HCT116 (cell line): ENCODE measurements around the gene FAXC. TPM values are rescaled to one million over a fixed set of nuclear protein-coding genes. Genes with fewer than 3 reads are reported as not detected.
"Not testable (repeated sequence)": the region's sequence is repeated elsewhere in the genome, so short reads cannot be mapped to it uniquely, and the experiment has no call there.

Source experiments
- ATAC-seq: fragments of 200-7000 bp; cut with Tn5 transposase; 2 replicates; pipeline ENCODE4 v1.9.1; 2020; ENCODE audit warnings: mild to moderate bottlenecking, moderate library complexity
- BruUV-seq: library from RNA; stranded (reverse); fragments of 400-500 nt; replicated peaks from 2 replicates; lab custom pipeline; 2021; lab: Mats Ljungman, UMichigan
- CTCF ChIA-PET: fragments of 300-600 bp; sonication (Branson Sonifier 250); formaldehyde crosslinking; loops from one replicate; lab custom pipeline; 2021; ENCODE audit warnings: antibody characterized with exemption; lab: Charles Lee
- POLR2A ChIA-PET: fragments of 300-600, 350-600 bp; sonication (Branson Sonifier 250); formaldehyde crosslinking; loops from one replicate; lab custom pipeline; 2021; ENCODE audit warnings: antibody characterized with exemption; lab: Charles Lee
- RAD21 ChIA-PET, 2 experiments: fragments of 300-600 bp; sonication (Branson Sonifier 250); formaldehyde crosslinking; loops; one replicate each; lab custom pipeline; 2023; ENCODE audit warnings: low total read pairs in 2 of 2; ENCODE audit not compliant: uncharacterized antibody in 2 of 2, unreplicated experiment in 2 of 2, low non-redundant PET in 1 of 2; lab: Charles Lee
- DNase-seq: peaks from one replicate; pipeline ENCODE4 v3.0.0-alpha.2; 2010; ENCODE audit warnings: low read depth, low spot score
- H2AFZ ChIP-seq: fragments of 200-600 bp; shearing (Covaris generic), sonication (generic); 2 replicates; pipeline ENCODE4 v1.6.1; 2017; ENCODE audit warnings: low read depth, mixed run types, mixed read lengths, antibody characterized with exemption, low read length; ENCODE audit not compliant: poor library complexity, severe bottlenecking
- H3K27ac ChIP-seq: 2 replicates; pipeline ENCODE4 v1.5.1; 2012; ENCODE audit warnings: low read depth, low read length
- H3K27me3 ChIP-seq: fragments of 200-600 bp; sonication (generic); 2 replicates; pipeline ENCODE4 v1.6.1; 2016; ENCODE audit warnings: mixed run types, low read length, mixed read lengths; ENCODE audit not compliant: insufficient read depth
- H3K36me3 ChIP-seq, 2 experiments: fragments of 200-500 bp in 1 of 2; fragments of 200-600 bp in 1 of 2; sonication (Bioruptor generic) in 1 of 2; sonication (generic) in 1 of 2; 2 replicates each; pipeline versions ENCODE4 v1.5.1 to v1.6.1; 2014 to 2016; ENCODE audit warnings: low read length in 2 of 2, inconsistent platforms in 1 of 2, mixed read lengths in 1 of 2, mixed run types in 1 of 2; ENCODE audit not compliant: insufficient read depth in 2 of 2, control insufficient read depth in 1 of 2
- H3K4me1 ChIP-seq, 2 experiments: fragments of 200-600 bp in 1 of 2; sonication (generic) in 1 of 2; 2 replicates each; pipeline versions ENCODE4 v1.5.1 to v1.6.1; 2012 to 2017; ENCODE audit warnings: low read length in 2 of 2, inconsistent platforms in 1 of 2, mild to moderate bottlenecking in 1 of 2, mixed read lengths in 1 of 2, mixed run types in 1 of 2, moderate library complexity in 1 of 2; ENCODE audit not compliant: insufficient read depth in 2 of 2, control insufficient read depth in 1 of 2
- H3K4me2 ChIP-seq: fragments of 200-600 bp; sonication (generic); 2 replicates; pipeline ENCODE4 v1.6.1; 2017; ENCODE audit warnings: mixed run types, low read length, mixed read lengths
- H3K4me3 ChIP-seq, 2 experiments: fragments of 200-600 bp in 1 of 2; sonication (generic) in 1 of 2; replicated peaks in 1 of 2; 2 replicates each; pipeline ENCODE4 v1.5.1; 2011 to 2016; ENCODE audit warnings: low read length in 2 of 2, control low read depth in 1 of 2, low read depth in 1 of 2, mild to moderate bottlenecking in 1 of 2, mixed read lengths in 1 of 2, mixed run types in 1 of 2
- H3K79me2 ChIP-seq: fragments of 200-600 bp; sonication (generic); 2 replicates; pipeline ENCODE4 v1.6.1; 2017; ENCODE audit warnings: mild to moderate bottlenecking, mixed run types, low read length, moderate library complexity, mixed read lengths; ENCODE audit not compliant: insufficient read depth
- H3K9ac ChIP-seq: fragments of 200-600 bp; sonication (generic); 2 replicates; pipeline ENCODE4 v1.6.1; 2016; ENCODE audit warnings: low read length, mixed read lengths
- H3K9me2 ChIP-seq: fragments of 200-600 bp; sonication (generic), shearing (Covaris generic); 2 replicates; pipeline ENCODE4 v1.6.1; 2017; ENCODE audit warnings: mixed run types, mild to moderate bottlenecking, moderate library complexity; ENCODE audit not compliant: insufficient read depth
- H3K9me3 ChIP-seq, 2 experiments: fragments of 200-500 bp in 1 of 2; fragments of 200-600 bp in 1 of 2; sonication (Bioruptor generic) in 1 of 2; sonication (generic) in 1 of 2; 2 replicates each; pipeline ENCODE4 v1.6.1; 2014 to 2017; ENCODE audit warnings: low read length in 2 of 2, mixed read lengths in 2 of 2, inconsistent platforms in 1 of 2, low read depth in 1 of 2, mild to moderate bottlenecking in 1 of 2, mixed run types in 1 of 2, moderate library complexity in 1 of 2; ENCODE audit not compliant: control insufficient read depth in 1 of 2, insufficient read depth in 1 of 2
- H4K20me1 ChIP-seq: fragments of 200-600 bp; sonication (generic), shearing (Covaris generic); 2 replicates; pipeline ENCODE4 v1.6.1; 2017; ENCODE audit warnings: mixed run types, mild to moderate bottlenecking, moderate library complexity; ENCODE audit not compliant: insufficient read depth
- ATF3 ChIP-seq: IDR thresholded peaks from 2 replicates; pipeline ENCODE4 v1.6.1; 2012
- EGR1 ChIP-seq: IDR thresholded peaks from 2 replicates; pipeline ENCODE4 v1.6.1; 2012; ENCODE audit warnings: low read depth
- EZH2 ChIP-seq: fragments of 200-600 bp; sonication (generic); IDR thresholded peaks from 2 replicates; pipeline ENCODE4 v1.6.1; 2017; ENCODE audit warnings: antibody characterized with exemption, mixed run types
- POLR2A ChIP-seq: IDR thresholded peaks from 2 replicates; pipeline ENCODE4 v1.7.0; 2011; ENCODE audit warnings: borderline replicate concordance; ENCODE audit not compliant: insufficient read depth, insufficient read length; ENCODE audit errors: extremely low read depth
- RAD21 ChIP-seq: IDR thresholded peaks from 2 replicates; pipeline ENCODE4 v1.6.1; 2012; ENCODE audit warnings: low read depth, mild to moderate bottlenecking
- TCF7L2 ChIP-seq: IDR thresholded peaks from 2 replicates; pipeline ENCODE4 v1.7.0; 2011; ENCODE audit warnings: borderline replicate concordance, inconsistent platforms; ENCODE audit not compliant: insufficient read depth, insufficient read length; ENCODE audit errors: extremely low read depth
- intact Hi-C: fragments of 100-400 bp; cut with micrococcal nuclease; formaldehyde crosslinking; loops from 2 replicates; pipeline ENCODE4 v1.10.0; 2022
- total RNA-seq: library from RNA; stranded (reverse); gene quantifications from one replicate; pipeline ENCODE4 v1.2.1, GENCODE V29; 2021; ENCODE audit not compliant: unreplicated experiment
- TF ChIP-seq, protein P1 (sequence below), 3 experiments: fragments of 200-600 bp in 1 of 3; sonication (generic) in 1 of 3; IDR thresholded peaks in 2 of 3; conservative IDR thresholded peaks in 1 of 3; 2 replicates each; pipeline ENCODE4 v1.5.1; 2012 to 2017; ENCODE audit warnings: low read depth in 2 of 3, low read length in 2 of 3, antibody characterized with exemption in 1 of 3, borderline replicate concordance in 1 of 3, control low read depth in 1 of 3, mild to moderate bottlenecking in 1 of 3, mixed read lengths in 1 of 3, mixed run types in 1 of 3, moderate library complexity in 1 of 3; ENCODE audit not compliant: insufficient read depth in 1 of 3

The FAXC gene
- total RNA-seq, 1 experiment from 2014 or later: 4.7 TPM

- H3K9ac ChIP-seq: no peak overlapping the region
- ChIA-PET CTCF (interaction anchor here (1.5 kb wide), 1 partner anchor 9 kb away, joined by 4 read pairs; no protein-coding TSS in a partner anchor), RAD21 (no interaction called here), POLR2A (no interaction called here)
- no peak overlapping the region for H3K27ac ChIP-seq
- no peaks in the 10 kb centered on the region for H3K4me1 ChIP-seq
- DNase-seq (no peak), ATAC-seq (no peak)
- no peaks in the 10 kb centered on the region for H3K27me3 ChIP-seq
- no peaks in the 10 kb centered on the region for H3K9me3 ChIP-seq
- H3K4me3 ChIP-seq: no peak overlapping the region
- intact Hi-C loops: loop anchor here (10.0 kb wide), 1 partner anchor 457 kb away; no protein-coding TSS in a partner anchor
- no peaks in the 10 kb centered on the region for H3K36me3 ChIP-seq
- no TSS peak for BruUV-seq
- H2AFZ ChIP-seq: no peak overlapping the region
- H3K9me2 ChIP-seq: no peaks in the 10 kb centered on the region
- no peaks in the 10 kb centered on the region for H4K20me1 ChIP-seq
- no peaks in the 10 kb centered on the region for H3K79me2 ChIP-seq
- no peak for TF ChIP-seq TCF7L2
- TF ChIP-seq ATF3: no peak
- no peak for TF ChIP-seq EZH2
- no peak for TF ChIP-seq RAD21
- no peak for TF ChIP-seq EGR1
- TF ChIP-seq POLR2A: no peak
- TF ChIP-seq, protein P1, sequence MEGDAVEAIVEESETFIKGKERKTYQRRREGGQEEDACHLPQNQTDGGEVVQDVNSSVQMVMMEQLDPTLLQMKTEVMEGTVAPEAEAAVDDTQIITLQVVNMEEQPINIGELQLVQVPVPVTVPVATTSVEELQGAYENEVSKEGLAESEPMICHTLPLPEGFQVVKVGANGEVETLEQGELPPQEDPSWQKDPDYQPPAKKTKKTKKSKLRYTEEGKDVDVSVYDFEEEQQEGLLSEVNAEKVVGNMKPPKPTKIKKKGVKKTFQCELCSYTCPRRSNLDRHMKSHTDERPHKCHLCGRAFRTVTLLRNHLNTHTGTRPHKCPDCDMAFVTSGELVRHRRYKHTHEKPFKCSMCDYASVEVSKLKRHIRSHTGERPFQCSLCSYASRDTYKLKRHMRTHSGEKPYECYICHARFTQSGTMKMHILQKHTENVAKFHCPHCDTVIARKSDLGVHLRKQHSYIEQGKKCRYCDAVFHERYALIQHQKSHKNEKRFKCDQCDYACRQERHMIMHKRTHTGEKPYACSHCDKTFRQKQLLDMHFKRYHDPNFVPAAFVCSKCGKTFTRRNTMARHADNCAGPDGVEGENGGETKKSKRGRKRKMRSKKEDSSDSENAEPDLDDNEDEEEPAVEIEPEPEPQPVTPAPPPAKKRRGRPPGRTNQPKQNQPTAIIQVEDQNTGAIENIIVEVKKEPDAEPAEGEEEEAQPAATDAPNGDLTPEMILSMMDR (IDR thresholded peaks at IDR 0.05 in 2 of 3, conservative IDR thresholded peaks at IDR 0.05 in 1 of 3; ENCODE audit: borderline replicate concordance in 1 of 3, insufficient read depth in 1 of 3, low read depth in 2 of 3, low read length in 2 of 3): no peak
- H3K4me2 ChIP-seq: no peak overlapping the region
These were observed 11.3 kb downstream of the FAXC start for GRCh38 chr6:99338188-99338587.

- BruUV-seq, RAD21 ChIA-PET: not testable (repeated sequence)
These were observed 14.2 kb downstream of the FAXC start for GRCh38 chr6:99335298-99335697.

More at GRCh38 chr6:99335298-99335697, 14.2 kb downstream of the FAXC start:
- ATAC-seq, H3K9me3 ChIP-seq, DNase-seq, H3K4me1 ChIP-seq, H2AFZ ChIP-seq, H3K4me2 ChIP-seq, H3K9ac ChIP-seq, H3K27ac ChIP-seq, H3K27me3 ChIP-seq, H4K20me1 ChIP-seq, H3K9me2 ChIP-seq, POLR2A ChIA-PET, H3K79me2 ChIP-seq, H3K4me3 ChIP-seq, H3K36me3 ChIP-seq: not testable (repeated sequence)
- CTCF ChIA-PET: interaction anchor here (0.9 kb wide), 1 partner anchor 11 kb away, joined by 4 read pairs; no protein-coding TSS in a partner anchor
- intact Hi-C loops: loop anchor here (2.0 to 10.0 kb wide), 2 partner anchors 58 to 460 kb away; no protein-coding TSS in a partner anchor
